ENCODE measurements around the gene ZSWIM7.
"Not testable (repeated sequence)": the region's sequence is repeated elsewhere in the genome, so short reads cannot be mapped to it uniquely, and the experiment has no call there.

Gene ZSWIM7

DNA sequence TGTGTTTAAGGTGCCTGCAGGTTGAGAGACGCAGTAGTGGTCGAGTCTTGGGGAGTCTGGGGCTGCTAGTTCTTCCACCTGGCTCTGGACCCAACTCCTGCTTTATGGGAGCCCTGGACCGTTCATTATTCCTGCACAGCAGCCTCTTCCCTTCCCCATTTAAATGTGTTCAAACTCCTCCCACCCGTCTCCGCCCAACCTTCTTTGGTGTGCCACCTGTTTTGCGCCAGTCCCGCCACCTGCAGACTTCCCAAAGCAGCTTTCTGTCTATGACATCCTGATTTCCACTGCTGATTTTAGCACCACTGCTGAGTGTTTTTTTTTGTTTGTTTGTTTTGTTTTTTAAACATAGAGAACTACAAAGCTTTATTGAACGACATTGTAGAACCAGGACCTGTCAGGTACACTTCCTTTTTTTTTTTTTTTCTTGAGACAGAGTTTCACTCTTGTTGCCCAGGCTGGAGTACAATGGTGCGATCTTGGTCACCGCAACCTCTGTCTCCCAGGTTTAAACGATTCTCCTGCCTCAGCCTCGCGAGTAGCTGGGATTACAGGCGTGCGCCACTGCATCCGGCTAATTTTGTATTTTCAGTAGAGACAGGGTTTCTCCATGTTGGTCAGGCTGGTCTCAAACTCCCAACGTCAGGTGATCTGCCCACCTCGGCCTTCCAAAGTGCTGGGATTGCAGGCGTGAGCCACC lies 41.7 kb downstream of the ZSWIM7 start:
- no peak for DNase-seq (ENCODE audit: low read depth)

DNA sequence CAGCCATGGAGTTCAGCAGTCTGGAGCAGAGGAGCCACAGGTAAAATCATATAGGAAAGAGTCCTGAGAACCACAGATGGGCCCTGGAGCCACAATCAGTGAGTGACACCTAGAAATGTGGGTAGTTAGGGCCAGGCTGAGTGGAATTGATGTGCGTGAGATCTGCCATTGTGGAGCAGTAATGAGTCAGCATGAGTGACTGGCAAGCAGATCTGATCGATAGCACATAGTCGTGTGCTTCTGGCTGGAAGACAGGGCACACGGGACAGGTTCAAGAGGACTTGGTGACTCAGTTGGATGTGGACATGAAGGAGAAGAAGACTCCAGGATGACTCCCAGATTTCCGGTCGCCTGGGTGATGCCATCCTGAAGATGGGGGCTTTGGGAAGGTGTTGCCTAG lies 42.3 kb downstream of the ZSWIM7 start:
- no peak for DNase-seq (ENCODE audit: low read depth)

DNA sequence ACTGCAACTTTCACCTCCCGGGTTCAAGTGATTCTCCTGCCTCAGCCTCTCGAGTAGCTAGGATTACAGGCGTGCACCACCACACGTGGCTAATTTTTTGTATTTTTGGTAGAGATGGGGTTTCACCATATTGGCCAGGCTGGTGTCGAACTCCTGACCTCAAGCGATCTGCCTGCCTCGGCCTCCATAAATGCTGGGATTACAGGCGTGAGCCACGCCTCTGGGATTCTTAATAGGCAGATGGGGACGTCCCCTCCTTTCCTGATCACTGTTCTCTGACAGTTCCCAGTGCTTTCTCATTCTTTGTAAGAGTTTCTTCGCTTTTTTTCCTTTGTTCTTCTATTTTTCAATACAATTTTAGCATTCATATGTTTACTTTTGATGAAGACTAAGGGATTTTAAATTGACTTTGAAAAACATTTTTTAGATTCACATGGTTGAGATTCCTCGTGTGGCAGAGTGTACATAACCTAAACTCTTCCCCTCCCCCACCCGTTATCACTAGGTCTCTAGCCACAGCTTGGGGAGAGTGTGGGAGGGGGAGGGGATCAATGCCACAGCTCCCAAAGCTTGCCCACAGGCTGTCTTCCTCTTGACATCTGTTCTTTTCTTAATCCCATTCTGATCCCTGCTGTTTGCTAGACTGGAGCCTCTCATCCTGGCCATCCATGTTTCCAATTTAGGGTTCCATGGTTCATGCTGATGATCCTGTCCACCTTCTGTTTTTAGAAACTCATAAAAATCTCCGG lies 43.5 kb downstream of the ZSWIM7 start:
- DNase-seq (ENCODE audit: low read depth): no peak

DNA sequence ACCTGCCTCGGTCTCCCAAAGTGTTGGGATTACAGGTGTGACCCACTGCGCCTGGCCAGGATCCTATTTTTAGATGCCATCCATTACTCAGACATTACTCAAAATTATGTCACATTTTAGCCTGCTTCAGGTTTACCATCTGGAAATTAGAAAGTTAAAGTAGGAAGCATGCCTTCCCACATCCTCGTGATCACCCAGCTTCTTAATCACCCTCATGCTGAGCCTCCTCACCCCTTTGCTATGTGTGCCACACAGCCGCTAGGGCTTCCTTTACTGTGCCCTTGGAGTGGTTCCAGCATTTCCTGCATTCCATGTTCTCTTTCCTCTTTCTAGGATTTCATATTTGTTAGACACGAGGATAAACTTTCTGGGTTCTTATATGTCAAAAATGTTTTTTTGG lies 45.3 kb downstream of the ZSWIM7 start:
- no peak for DNase-seq (ENCODE audit: low read depth)

DNA sequence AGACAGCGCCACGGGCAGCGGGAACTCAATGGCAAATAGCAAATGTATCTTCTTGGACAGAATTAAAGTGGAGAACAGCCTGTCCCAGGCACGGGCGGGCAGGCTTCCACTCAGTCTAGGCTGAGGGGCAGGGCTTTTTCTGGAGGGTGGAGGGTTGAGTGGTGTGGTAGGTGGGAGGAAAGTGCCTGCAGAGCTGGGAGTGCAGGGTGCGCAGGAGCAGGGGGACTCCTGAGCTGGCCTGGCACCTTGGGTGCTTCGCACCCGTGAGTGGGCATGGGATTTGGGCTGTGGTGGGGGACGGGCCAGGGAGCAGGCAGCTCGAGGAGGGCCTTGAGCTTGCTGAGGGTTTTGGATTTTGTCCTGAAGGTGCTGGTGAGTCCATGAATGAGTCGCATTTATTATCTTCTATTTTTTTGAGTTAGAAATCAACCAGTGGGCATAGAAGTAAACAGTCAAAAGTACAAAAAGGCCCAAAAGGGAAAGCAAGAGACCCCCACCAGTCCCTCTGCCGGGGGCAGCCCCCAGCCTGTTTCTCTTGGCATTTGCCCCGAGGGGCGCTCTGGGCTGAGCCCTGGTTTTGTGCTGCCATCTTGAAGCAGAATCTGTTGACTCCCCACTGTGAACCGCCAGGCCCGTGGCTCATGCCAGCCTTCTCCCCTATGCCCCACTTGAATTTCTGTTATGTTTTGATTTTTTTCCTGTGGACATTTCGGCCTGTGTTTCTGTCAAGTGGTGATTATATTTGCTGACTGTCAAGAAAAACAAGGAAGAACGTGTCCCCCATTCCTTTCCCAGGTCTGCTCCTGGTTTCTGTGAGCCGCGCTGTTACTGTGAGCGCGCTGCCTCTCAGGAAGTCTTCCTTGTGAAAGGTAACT lies 46.4 kb downstream of the ZSWIM7 start:
- DNase-seq (ENCODE audit: low read depth): no peak

- DNase-seq (ENCODE audit: low read depth): no peak
These were observed 47.4 kb downstream of the ZSWIM7 start for GRCh38 chr17:15952048-15952532.

GRCh38 chr17:15951368-15952047 lies 48.0 kb downstream of the ZSWIM7 start:
- DNase-seq (ENCODE audit: low read depth): no peak

DNA sequence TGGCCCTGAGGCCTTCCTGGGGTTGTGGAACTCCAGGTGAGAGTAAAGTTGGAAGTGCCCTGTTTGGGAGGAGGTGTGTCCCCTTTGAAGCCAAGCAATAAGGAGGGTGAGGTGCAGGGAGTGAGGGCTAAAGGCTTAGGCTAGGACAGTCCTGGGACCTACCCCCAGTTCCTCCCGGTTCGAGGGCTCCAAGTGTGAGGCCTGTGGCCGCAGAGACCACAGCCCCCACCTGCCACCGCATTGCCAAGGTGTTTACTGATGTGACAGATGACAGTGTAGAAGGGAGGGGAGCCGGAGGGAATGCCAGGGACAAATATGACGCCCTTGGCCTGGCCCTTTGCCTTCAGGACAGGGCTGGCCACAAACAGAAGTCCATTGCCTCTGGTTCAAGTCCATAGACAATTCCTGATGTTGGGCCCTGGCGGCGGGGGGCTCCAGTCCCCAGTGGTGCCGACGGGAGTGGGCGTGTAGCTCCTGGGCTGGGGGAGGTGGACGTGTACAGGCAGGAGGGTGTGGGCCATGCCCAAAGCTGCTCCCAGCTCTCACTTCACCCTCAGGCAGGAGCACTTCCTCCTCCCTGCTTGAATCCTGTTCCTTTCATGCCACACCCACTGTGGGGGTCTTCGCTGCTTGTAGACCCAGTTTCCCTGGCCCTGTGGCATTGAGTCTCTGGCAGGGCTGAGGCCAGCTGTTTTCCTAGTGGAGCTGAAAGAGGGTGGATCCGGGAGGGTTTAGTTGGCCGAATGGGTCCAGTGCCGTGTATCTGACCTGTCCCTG lies 51.3 kb downstream of the ZSWIM7 start:
- DNase-seq (ENCODE audit: low read depth): no peak

- DNase-seq (ENCODE audit: low read depth): no peak
These were observed 52.2 kb downstream of the ZSWIM7 start for GRCh38 chr17:15947271-15947670.

GRCh38 chr17:15946611-15947120 lies 52.8 kb downstream of the ZSWIM7 start:
- DNase-seq (ENCODE audit: low read depth): no peak

GRCh38 chr17:15945527-15946191 lies 53.8 kb downstream of the ZSWIM7 start:
- peak; percentile 57 for DNase-seq (ENCODE audit: low read depth)

- DNase-seq (ENCODE audit: low read depth): peak; percentile 24
These were observed 54.6 kb downstream of the ZSWIM7 start, which contains the start of gene ADORA2B for GRCh38 chr17:15944759-15945526. ADORA2B (plus strand) TSS chr17:15945130; CDS start chr17:15945249, 119 bp downstream.

DNA sequence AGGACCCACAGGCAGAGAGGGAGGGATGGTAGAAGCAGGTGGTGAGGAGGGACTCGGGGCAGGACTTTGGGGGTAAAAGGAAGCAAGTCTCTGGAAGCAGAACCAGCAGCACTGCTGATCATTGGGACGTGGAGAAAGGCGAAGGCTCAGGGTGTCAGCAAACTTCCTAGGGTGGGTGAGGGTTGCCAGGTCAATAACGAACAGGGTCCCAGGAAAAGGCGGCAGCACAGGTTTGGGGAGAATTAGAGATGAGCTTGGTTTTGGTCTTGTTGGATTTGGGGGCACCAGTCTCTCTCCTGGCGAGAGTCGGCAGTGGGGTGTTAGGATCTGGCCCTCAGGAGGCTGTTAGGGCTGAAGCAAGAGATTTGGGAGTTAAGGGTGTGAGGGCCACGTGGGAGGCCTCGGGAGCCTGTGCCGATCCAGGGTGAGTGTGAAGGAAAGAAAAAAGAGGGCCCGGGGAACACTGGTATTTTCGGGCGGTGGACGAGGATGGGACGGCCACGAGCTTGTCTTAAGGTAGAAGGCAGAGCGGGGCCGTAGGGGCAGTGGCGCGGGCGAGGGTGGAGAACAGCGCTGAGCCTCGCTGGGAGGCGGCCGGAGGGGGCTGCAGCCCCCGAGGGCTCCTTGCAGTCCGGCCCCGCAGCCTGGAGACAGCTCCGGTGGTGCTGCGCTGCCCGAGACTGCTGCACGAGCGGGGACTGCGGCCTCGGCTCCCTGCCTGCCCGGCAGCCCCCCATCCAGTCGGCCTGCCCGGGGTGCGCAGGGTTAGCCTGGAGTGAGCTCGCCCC lies 55.3 kb downstream of the ZSWIM7 start:
- no peak for DNase-seq (ENCODE audit: low read depth)

DNA sequence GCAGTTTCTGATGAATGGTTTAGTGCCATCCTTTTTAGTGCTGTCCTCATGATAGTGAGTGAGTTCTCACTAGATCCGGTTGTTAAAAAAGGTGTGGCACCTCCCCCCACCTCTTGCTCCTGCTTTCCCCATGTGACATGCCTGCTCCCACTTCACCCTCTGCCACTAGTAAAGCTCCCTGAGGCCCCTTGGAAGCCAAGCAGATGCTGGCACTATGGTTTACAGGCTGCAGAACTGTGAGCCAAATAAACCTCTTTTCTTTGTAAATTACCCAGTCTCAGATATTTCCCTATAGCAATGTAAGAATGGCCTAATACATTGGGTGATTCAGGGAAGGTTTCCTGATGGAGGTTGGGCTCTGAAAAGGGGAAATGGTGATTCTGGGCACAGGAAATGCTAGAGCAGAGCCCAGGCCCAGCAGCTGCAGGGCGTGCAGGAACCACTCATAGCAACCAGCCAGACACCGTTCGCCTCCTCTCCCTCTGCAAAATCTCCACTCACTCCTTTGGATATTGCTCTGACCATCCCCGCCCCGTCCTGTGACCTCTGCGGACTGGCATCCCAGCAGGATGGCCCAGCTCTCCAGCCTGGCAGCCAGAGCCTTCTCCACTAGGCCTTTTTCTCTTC lies 57.2 kb downstream of the ZSWIM7 start:
- no peak for DNase-seq (ENCODE audit: low read depth)

DNA sequence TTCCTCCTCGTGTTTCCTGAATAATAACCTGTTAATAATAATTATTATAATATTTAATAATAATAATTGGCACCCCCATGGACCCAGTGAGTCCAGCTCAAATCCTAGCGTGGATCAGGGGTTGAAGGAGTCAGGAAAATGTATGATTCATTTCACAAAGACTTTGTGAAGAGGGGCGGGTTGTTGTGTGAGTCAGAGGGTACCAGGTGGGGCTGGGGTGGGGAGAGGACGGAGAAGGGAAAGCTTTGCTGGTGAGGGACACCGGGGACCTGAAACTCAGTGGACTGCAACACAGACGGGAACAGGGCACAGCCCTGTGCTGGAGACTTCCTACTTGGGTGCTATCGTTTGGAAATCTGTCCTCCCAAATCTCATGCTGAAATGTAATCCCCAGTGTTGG lies 57.7 kb downstream of the ZSWIM7 start:
- DNase-seq (ENCODE audit: low read depth): no peak

- not testable (repeated sequence) for DNase-seq (ENCODE audit: low read depth)
These were observed 63.0 kb downstream of the ZSWIM7 start for GRCh38 chr17:15936481-15936880.

GRCh38 chr17:15935891-15936290 lies 63.6 kb downstream of the ZSWIM7 start:
- DNase-seq (ENCODE audit: low read depth): no peak

DNA sequence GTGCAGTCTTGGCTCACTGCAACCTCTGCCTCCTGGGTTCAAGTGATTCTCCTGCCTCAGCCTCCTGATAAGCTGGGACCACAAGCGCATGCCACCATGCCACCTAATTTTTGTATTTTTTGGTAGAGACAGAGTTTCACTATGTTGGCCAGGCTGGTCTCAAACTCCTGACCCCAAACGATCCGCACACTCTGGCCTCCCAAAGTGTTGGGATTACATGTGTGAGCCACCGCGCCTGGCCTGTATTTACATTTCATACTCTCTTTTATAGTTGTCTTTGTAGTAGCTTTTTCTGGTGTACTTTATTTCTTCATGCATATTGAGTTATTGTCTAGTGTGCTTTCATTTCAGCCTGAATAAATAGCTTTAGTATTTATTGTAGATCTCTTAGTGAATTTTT lies 64.6 kb downstream of the ZSWIM7 start:
- DNase-seq (ENCODE audit: low read depth): no peak
